ENCODE data around the gene NFIC. TPM values are rescaled to one million over a fixed set of nuclear protein-coding genes. Genes with fewer than 3 reads are reported as not detected.

The NFIC gene
- total RNA-seq, 1 experiment from 2014 or later: 56.3 TPM

- TF ChIP-seq CTCF (IDR thresholded peaks at IDR 0.05; ENCODE audit: unreplicated experiment): no peak
- no TSS peak for BruUV-seq (replicated peaks)
- peaks cover 5% of the 10 kb centered on the region for H3K9me3 Mint-ChIP-seq (ENCODE audit: low read depth, unreplicated experiment)
- CTCF ChIA-PET: no interaction called here
- H3K27me3 Mint-ChIP-seq (ENCODE audit: unreplicated experiment): peaks cover 55% of the 10 kb centered on the region
- no peak overlapping the region for H3K4me3 Mint-ChIP-seq (ENCODE audit: low read depth, unreplicated experiment)
- no peak overlapping the region for H3K27ac Mint-ChIP-seq (ENCODE audit: unreplicated experiment)
- H3K36me3 Mint-ChIP-seq (ENCODE audit: insufficient read depth, unreplicated experiment): peaks cover 3% of the 10 kb centered on the region
- DNase-seq: no peak
- H3K4me1 Mint-ChIP-seq (ENCODE audit: low read depth, unreplicated experiment): peaks cover 8% of the 10 kb centered on the region
- intact Hi-C loops (cut with micrococcal nuclease; ENCODE audit: unreplicated experiment): no loop called here
These were observed 45.5 kb upstream of the NFIC start for GRCh38 chr19:3320853-3321252.

GRCh38 chr19:3321696-3322095 lies 44.7 kb upstream of the NFIC start:
- no TSS peak for BruUV-seq (replicated peaks)
- DNase-seq: no peak
- CTCF ChIA-PET: no interaction called here
- H3K36me3 Mint-ChIP-seq (ENCODE audit: insufficient read depth, unreplicated experiment): peaks cover 3% of the 10 kb centered on the region
- no peak overlapping the region for H3K27ac Mint-ChIP-seq (ENCODE audit: unreplicated experiment)
- peaks cover 5% of the 10 kb centered on the region for H3K9me3 Mint-ChIP-seq (ENCODE audit: low read depth, unreplicated experiment)
- intact Hi-C loops (cut with micrococcal nuclease; ENCODE audit: unreplicated experiment): no loop called here
- peaks cover 46% of the 10 kb centered on the region for H3K27me3 Mint-ChIP-seq (ENCODE audit: unreplicated experiment)
- no peak overlapping the region for H3K4me3 Mint-ChIP-seq (ENCODE audit: low read depth, unreplicated experiment)
- no peak for TF ChIP-seq CTCF (IDR thresholded peaks at IDR 0.05; ENCODE audit: unreplicated experiment)
- peaks cover 8% of the 10 kb centered on the region for H3K4me1 Mint-ChIP-seq (ENCODE audit: low read depth, unreplicated experiment)

- Mint-ChIP-seq H3K4me1 (ENCODE audit: low read depth, unreplicated experiment) (peaks cover 8% of the 10 kb centered on the region), H3K27ac (ENCODE audit: unreplicated experiment) (no peak overlapping the region), H3K4me3 (ENCODE audit: low read depth, unreplicated experiment) (no peak overlapping the region), H3K9me3 (ENCODE audit: low read depth, unreplicated experiment) (peaks cover 5% of the 10 kb centered on the region), H3K36me3 (ENCODE audit: insufficient read depth, unreplicated experiment) (peaks cover 3% of the 10 kb centered on the region), H3K27me3 (ENCODE audit: unreplicated experiment) (peaks cover 45% of the 10 kb centered on the region)
- CTCF ChIA-PET: no interaction called here
- no TSS peak for BruUV-seq (replicated peaks)
- DNase-seq: no peak
- intact Hi-C loops (cut with micrococcal nuclease; ENCODE audit: unreplicated experiment): no loop called here
- no peak for TF ChIP-seq CTCF (IDR thresholded peaks at IDR 0.05; ENCODE audit: unreplicated experiment)
These were observed 44.0 kb upstream of the NFIC start for GRCh38 chr19:3322199-3322978.

GRCh38 chr19:3323026-3323425 lies 43.4 kb upstream of the NFIC start:
- Mint-ChIP-seq H3K4me3 (ENCODE audit: low read depth, unreplicated experiment) (no peak overlapping the region), H3K9me3 (ENCODE audit: low read depth, unreplicated experiment) (peaks cover 5% of the 10 kb centered on the region), H3K27ac (ENCODE audit: unreplicated experiment) (no peak overlapping the region), H3K36me3 (ENCODE audit: insufficient read depth, unreplicated experiment) (peaks cover 3% of the 10 kb centered on the region), H3K4me1 (ENCODE audit: low read depth, unreplicated experiment) (peaks cover 8% of the 10 kb centered on the region), H3K27me3 (ENCODE audit: unreplicated experiment) (peaks cover 45% of the 10 kb centered on the region)
- DNase-seq: no peak
- no peak for TF ChIP-seq CTCF (IDR thresholded peaks at IDR 0.05; ENCODE audit: unreplicated experiment)
- intact Hi-C loops (cut with micrococcal nuclease; ENCODE audit: unreplicated experiment): no loop called here
- CTCF ChIA-PET: interaction anchor here (0.6 kb wide), 1 partner anchor 378 kb away, joined by 6 read pairs; no protein-coding TSS in a partner anchor
- BruUV-seq (replicated peaks): no TSS peak

Measured in Calu3 (cell line).